ENCODE data around the gene HMGN4.

The HMGN4 gene

GRCh38 chr6:26554697-26555504 lies 16.7 kb downstream of the HMGN4 start:
- Mint-ChIP-seq H3K4me3 (peak overlapping the region; percentile 57 to 73), H3K27ac (peak overlapping the region; percentile 93 to 94), H3K4me1 (peaks cover 12% of the 10 kb centered on the region), H3K9me3 (no peaks in the 10 kb centered on the region), H3K27me3 (no peaks in the 10 kb centered on the region)
- peak; percentile 33 for ATAC-seq
- peak; percentile 48 to 75 for DNase-seq

DNA sequence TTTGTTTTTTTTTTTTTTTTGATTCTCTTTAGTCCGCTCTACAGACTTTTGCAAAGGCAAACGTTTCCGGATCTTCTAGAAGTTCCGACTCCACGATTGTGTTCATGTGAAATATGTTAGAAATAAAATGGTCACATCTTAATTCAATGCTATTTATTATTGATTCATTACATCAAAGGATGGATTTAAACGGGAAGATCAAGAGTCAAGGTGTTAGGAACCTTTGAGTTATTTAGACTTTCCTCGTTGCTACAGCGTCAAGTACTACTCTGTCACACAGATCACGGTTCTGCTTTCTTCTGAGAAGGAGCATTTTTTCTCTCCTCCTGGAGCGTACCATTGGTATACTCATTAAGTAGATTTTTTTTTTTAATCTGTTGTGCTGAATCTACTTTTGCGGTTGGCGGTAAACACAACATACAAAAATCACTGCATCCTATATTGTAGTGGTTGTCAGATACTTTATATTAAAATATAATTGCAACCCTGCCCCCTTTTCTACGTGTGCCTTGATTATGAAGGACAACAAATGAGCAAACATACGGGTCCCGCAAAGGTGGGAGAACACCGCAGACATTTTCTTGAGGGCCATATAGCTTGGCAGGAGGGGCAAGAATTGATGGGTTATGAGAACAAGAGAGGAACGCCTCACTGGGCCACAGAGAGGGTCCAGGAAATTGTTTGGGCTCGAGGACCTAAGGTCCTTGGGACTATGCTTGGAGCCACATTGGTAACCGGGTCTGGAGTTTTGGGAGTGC lies 17.5 kb downstream of the HMGN4 start:
- no peak for DNase-seq
- peaks cover 12% of the 10 kb centered on the region for H3K4me1 Mint-ChIP-seq
- peak overlapping the region in 1 of 2 donors; percentile 93 for H3K27ac Mint-ChIP-seq
- peak overlapping the region; percentile 57 to 73 for H3K4me3 Mint-ChIP-seq
- ATAC-seq: no peak
- no peaks in the 10 kb centered on the region for H3K9me3 Mint-ChIP-seq
- no peaks in the 10 kb centered on the region for H3K27me3 Mint-ChIP-seq

DNA sequence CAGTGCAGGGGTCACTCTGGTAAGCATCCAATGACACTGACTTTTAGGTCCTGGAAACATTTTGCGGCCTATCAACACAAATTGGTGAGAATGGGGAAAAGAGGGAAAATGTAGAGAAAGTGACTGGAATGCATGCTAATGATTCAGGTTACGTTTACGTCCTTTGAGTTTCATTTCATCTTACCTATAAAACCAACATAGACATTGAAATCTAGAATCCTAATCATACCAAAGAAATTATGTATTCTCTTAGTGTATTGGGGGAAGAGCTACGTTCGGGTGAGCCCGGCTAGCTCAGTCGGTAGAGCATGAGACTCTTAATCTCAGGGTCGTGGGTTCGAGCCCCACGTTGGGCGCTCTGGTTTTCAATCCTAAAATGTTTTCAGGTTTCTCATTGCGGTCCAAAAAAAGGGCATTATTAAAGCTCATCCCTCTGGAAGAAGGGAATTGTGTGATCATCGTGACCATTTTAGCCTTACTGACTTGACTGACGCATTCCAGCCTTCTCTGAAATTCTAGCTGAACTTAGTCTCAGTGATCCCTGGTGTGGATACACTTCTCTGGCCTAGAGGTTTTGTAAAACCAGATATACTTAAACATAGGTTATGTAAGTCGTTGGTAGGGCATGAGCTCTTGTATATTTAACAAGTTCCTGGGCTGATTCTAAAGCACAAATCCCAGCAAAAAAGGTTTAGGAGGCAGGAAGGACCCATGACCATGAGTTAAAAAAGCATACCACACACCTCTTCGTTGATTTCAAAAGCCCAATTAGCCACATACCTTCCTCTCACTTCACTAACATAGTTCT lies 18.3 kb downstream of the HMGN4 start:
- H3K27me3 Mint-ChIP-seq: no peaks in the 10 kb centered on the region
- ATAC-seq: peak; percentile 10
- H3K4me1 Mint-ChIP-seq: peaks cover 12% of the 10 kb centered on the region
- peak overlapping the region; percentile 19 to 73 for H3K4me3 Mint-ChIP-seq
- no peaks in the 10 kb centered on the region for H3K9me3 Mint-ChIP-seq
- H3K27ac Mint-ChIP-seq: peak overlapping the region; percentile 49 to 89
- peak in 1 of 2 donors; percentile 66 for DNase-seq

- H3K4me3 Mint-ChIP-seq: no peak overlapping the region
- H3K4me1 Mint-ChIP-seq: no peaks in the 10 kb centered on the region
- H3K9me3 Mint-ChIP-seq: no peaks in the 10 kb centered on the region
- ATAC-seq: no peak
- no peak for DNase-seq
- no peaks in the 10 kb centered on the region for H3K27me3 Mint-ChIP-seq
- no peak overlapping the region for H3K27ac Mint-ChIP-seq
These were observed 23.6 kb downstream of the HMGN4 start for GRCh38 chr6:26561533-26562466.

- no peaks in the 10 kb centered on the region for H3K9me3 Mint-ChIP-seq
These were observed 25.3 kb downstream of the HMGN4 start for GRCh38 chr6:26563488-26563887.

GRCh38 chr6:26568601-26569432 lies 30.7 kb downstream of the HMGN4 start:
- DNase-seq: peak; percentile 97 to 98
- Mint-ChIP-seq H3K9me3 (no peaks in the 10 kb centered on the region), H3K27ac (peak overlapping the region; percentile 93 to 100), H3K4me1 (peaks cover 30% of the 10 kb centered on the region), H3K27me3 (no peaks in the 10 kb centered on the region), H3K4me3 (peak overlapping the region; percentile 97 to 98)
- ATAC-seq: peak; percentile 73

More at GRCh38 chr6:26563488-26563887, 25.3 kb downstream of the HMGN4 start:
- ATAC-seq (no peak), DNase-seq (no peak)
- Mint-ChIP-seq H3K27ac (no peak overlapping the region), H3K4me3 (no peak overlapping the region), H3K4me1 (peaks cover 7% of the 10 kb centered on the region), H3K27me3 (no peaks in the 10 kb centered on the region)

DNA sequence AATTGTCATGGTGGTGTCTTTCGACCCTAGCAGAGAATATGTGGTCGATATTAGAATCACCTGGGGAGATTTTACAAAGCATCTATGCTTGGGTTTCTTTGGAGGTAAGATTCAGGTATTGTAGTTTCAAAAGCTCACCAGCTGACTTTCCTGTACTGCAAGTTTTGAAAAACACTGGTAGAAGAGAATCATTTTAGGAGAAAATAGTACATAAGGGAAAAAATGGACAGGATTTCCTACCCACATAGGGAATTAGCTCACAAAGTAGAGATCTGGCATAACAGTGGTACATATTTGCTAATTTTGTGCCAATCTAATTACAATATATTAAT lies 31.2 kb downstream of the HMGN4 start:
- Mint-ChIP-seq H3K27me3 (no peaks in the 10 kb centered on the region), H3K4me3 (peak overlapping the region; percentile 97 to 98), H3K27ac (peak overlapping the region in 1 of 2 donors; percentile 54), H3K4me1 (peaks cover 31% of the 10 kb centered on the region), H3K9me3 (no peaks in the 10 kb centered on the region)
- no peak for DNase-seq
- ATAC-seq: no peak

GRCh38 chr6:26570027-26570809 lies 32.1 kb downstream of the HMGN4 start:
- Mint-ChIP-seq H3K4me3 (no peak overlapping the region), H3K27ac (no peak overlapping the region)
- no peak for DNase-seq

DNA sequence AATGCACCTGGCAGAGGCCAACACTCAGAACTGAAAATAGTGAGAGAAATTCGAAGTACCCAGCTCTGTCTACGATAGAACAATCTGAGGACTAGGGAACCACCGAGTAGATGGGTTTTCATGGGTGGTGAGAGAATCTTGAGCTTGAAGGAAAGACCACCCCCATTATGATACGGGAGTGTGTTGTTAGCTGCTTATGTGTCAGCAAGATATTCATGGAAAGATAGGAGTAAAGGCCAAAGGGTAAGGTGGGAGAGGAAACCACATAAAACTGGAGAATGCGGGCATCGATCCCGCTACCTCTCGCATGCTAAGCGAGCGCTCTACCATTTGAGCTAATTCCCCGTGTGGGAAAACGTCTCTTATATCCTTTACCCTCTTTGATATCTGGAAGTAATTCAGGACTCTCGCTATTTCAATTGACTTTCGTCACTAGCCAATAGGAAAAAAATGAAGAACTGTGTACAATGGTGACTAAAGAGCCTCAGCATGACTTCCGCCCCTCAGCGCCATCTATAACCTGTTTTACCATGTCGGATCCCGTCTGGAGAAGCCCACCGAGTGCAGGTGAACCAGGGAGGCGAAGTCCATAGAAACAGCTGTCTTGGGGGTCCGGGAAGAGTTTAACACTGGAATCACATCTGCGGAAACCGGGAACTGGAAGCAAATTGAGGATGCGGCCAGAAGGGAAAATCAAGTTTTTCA lies 33.6 kb downstream of the HMGN4 start:
- peak overlapping the region; percentile 96 for H3K27ac Mint-ChIP-seq
- no peaks in the 10 kb centered on the region for H3K27me3 Mint-ChIP-seq
- H3K4me1 Mint-ChIP-seq: peaks cover 38% of the 10 kb centered on the region
- peak overlapping the region; percentile 88 to 89 for H3K4me3 Mint-ChIP-seq
- no peaks in the 10 kb centered on the region for H3K9me3 Mint-ChIP-seq
- DNase-seq (peak; percentile 45 to 64), ATAC-seq (peak; percentile 54)

More at GRCh38 chr6:26570027-26570809, 32.1 kb downstream of the HMGN4 start:
- peaks cover 31% of the 10 kb centered on the region for H3K4me1 Mint-ChIP-seq
- no peaks in the 10 kb centered on the region for H3K9me3 Mint-ChIP-seq
- no peak for ATAC-seq
- no peaks in the 10 kb centered on the region for H3K27me3 Mint-ChIP-seq

GRCh38 chr6:26575494-26575939 lies 37.4 kb downstream of the HMGN4 start:
- ATAC-seq (no peak), DNase-seq (no peak)
- Mint-ChIP-seq H3K4me1 (peaks cover 31% of the 10 kb centered on the region), H3K27ac (no peak overlapping the region), H3K9me3 (peaks cover 9 to 12% of the 10 kb centered on the region in 2 donors), H3K4me3 (no peak overlapping the region), H3K27me3 (no peaks in the 10 kb centered on the region)

GRCh38 chr6:26576407-26576843 lies 38.3 kb downstream of the HMGN4 start:
- Mint-ChIP-seq H3K9me3 (peaks cover 9 to 12% of the 10 kb centered on the region in 2 donors), H3K4me3 (peak overlapping the region; percentile 7 to 78), H3K27me3 (no peaks in the 10 kb centered on the region), H3K27ac (peak overlapping the region in 1 of 2 donors; percentile 99), H3K4me1 (peaks cover 38% of the 10 kb centered on the region)
- ATAC-seq: no peak
- no peak for DNase-seq

- Mint-ChIP-seq H3K27me3 (no peaks in the 10 kb centered on the region), H3K9me3 (peaks cover 9 to 12% of the 10 kb centered on the region in 2 donors), H3K27ac (peak overlapping the region; percentile 85 to 99), H3K4me1 (peaks cover 45% of the 10 kb centered on the region), H3K4me3 (peak overlapping the region; percentile 78 to 80)
- ATAC-seq (peak; percentile 79), DNase-seq (peak; percentile 57 to 78)
These were observed 39.0 kb downstream of the HMGN4 start for GRCh38 chr6:26576929-26577719.

Data from stimulated activated naive CD8-positive, alpha-beta T cell treated with anti-CD3 and anti-CD28 coated beads, Interleukin-15, amount 100 ng/mL, for 72 hours (primary cell).